Stimulated activated CD4-positive, alpha-beta T cell treated with anti-CD3 and anti-CD28 coated beads, Interleukin-1b, Interleukin-23, amount 100 ng/mL, for 1 hour (primary cell): Measurements from ENCODE around the gene GMPR.
A peak's percentile ranks its signal among the peaks of the same experiment; 100 is the strongest.

ENCODE experiments used
- DNase-seq, 2 donors: peaks; one replicate each; pipeline ENCODE4 v3.0.0-alpha.2; 2020; ENCODE audit warnings: low read depth in 2 of 2

GMPR gene

GRCh38 chr6:16301511-16301910, 63.1 kb downstream of the GMPR start:
- no peak for DNase-seq

GRCh38 chr6:16302721-16303552, 64.5 kb downstream of the GMPR start:
- DNase-seq, result no peak

- no peak for DNase-seq
Observed at GRCh38 chr6:16305246-16305725, 66.9 kb downstream of the GMPR start.

- no peak for DNase-seq
Observed at GRCh38 chr6:16305788-16306187, 67.4 kb downstream of the GMPR start.

- DNase-seq, result no peak
Observed at GRCh38 chr6:16306334-16306733, 67.9 kb downstream of the GMPR start.

GRCh38 chr6:16311763-16312162, 73.4 kb downstream of the GMPR start:
- DNase-seq, result no peak

GRCh38 chr6:16313732-16314131, 75.3 kb downstream of the GMPR start:
- DNase-seq, result no peak

- no peak for DNase-seq
Observed at GRCh38 chr6:16314296-16314695, 75.9 kb downstream of the GMPR start.

GRCh38 chr6:16316741-16317251, 78.4 kb downstream of the GMPR start:
- no peak for DNase-seq

GRCh38 chr6:16318538-16318937, 80.2 kb downstream of the GMPR start:
- DNase-seq, result no peak

- DNase-seq, result no peak
Observed at GRCh38 chr6:16318953-16319720, 80.8 kb downstream of the GMPR start.

- DNase-seq, result peak; percentile 27 to 35
Observed at GRCh38 chr6:16319813-16320532, 81.6 kb downstream of the GMPR start.

GRCh38 chr6:16320533-16321340, 82.3 kb downstream of the GMPR start:
- no peak for DNase-seq

GRCh38 chr6:16321341-16321710, 82.9 kb downstream of the GMPR start:
- no peak for DNase-seq

- DNase-seq, result no peak
Observed at GRCh38 chr6:16321826-16322225, 83.4 kb downstream of the GMPR start.

GRCh38 chr6:16322666-16323312, 84.4 kb downstream of the GMPR start:
- DNase-seq, result peak; percentile 27 to 39

- no peak for DNase-seq
Observed at GRCh38 chr6:16324184-16324583, 85.8 kb downstream of the GMPR start.

GRCh38 chr6:16324606-16325225, 86.3 kb downstream of the GMPR start:
- DNase-seq, result no peak

GRCh38 chr6:16326531-16326930, 88.1 kb downstream of the GMPR start:
- no peak for DNase-seq
